Trophoblast cell (in vitro differentiated cells and primary cell): ENCODE data around the gene EXTL2.
"Not testable (repeated sequence)": the region's sequence is repeated elsewhere in the genome, so short reads cannot be mapped to it uniquely, and the experiment has no call there.

ENCODE experiments used
- DNase-seq, 2 donors: peaks; one replicate each; pipeline ENCODE4 v3.0.0-alpha.2; 2016
- H2AFZ ChIP-seq: 2 replicates; pipeline ENCODE4 v1.6.1; 2013; ENCODE audit warnings: low read length, moderate library complexity, mild to moderate bottlenecking; ENCODE audit not compliant: insufficient read depth, poor library complexity
- H2AK5ac ChIP-seq: 2 replicates; pipeline ENCODE4 v1.6.1; 2013; ENCODE audit warnings: mild to moderate bottlenecking, low read length
- H2BK120ac ChIP-seq: 2 replicates; pipeline ENCODE4 v1.6.1; 2013; ENCODE audit warnings: low read length, mild to moderate bottlenecking, moderate library complexity; ENCODE audit not compliant: insufficient read depth, poor library complexity
- H2BK12ac ChIP-seq: 2 replicates; pipeline ENCODE4 v1.6.1; 2013; ENCODE audit warnings: mild to moderate bottlenecking, low read length, moderate library complexity
- H2BK5ac ChIP-seq: 2 replicates; pipeline ENCODE4 v1.6.1; 2013; ENCODE audit warnings: low read length, low read depth, moderate library complexity, mild to moderate bottlenecking; ENCODE audit not compliant: poor library complexity
- H3K14ac ChIP-seq: 2 replicates; pipeline ENCODE4 v1.6.1; 2013; ENCODE audit warnings: mild to moderate bottlenecking, low read length
- H3K18ac ChIP-seq: 2 replicates; pipeline ENCODE4 v1.6.1; 2013; ENCODE audit warnings: mild to moderate bottlenecking, low read length
- H3K23ac ChIP-seq: 2 replicates; pipeline ENCODE4 v1.6.1; 2013; ENCODE audit warnings: low read length
- H3K27ac ChIP-seq: 2 replicates; pipeline ENCODE4 v1.5.1; 2013; ENCODE audit warnings: low read depth, mild to moderate bottlenecking, inconsistent platforms, low read length, moderate library complexity
- H3K27me3 ChIP-seq: 2 replicates; pipeline ENCODE4 v1.6.1; 2013; ENCODE audit warnings: inconsistent platforms, mild to moderate bottlenecking, low read length, moderate library complexity; ENCODE audit not compliant: insufficient read depth
- H3K36me3 ChIP-seq, 2 experiments: 1 replicate in 1 of 2; 2 replicates in 1 of 2; pipeline ENCODE4 v1.6.1; 2013; ENCODE audit warnings: low read length in 2 of 2, mild to moderate bottlenecking in 2 of 2, moderate library complexity in 1 of 2; ENCODE audit not compliant: insufficient read depth in 2 of 2, control insufficient read depth in 1 of 2
- H3K4ac ChIP-seq: 2 replicates; pipeline ENCODE4 v1.6.1; 2013; ENCODE audit warnings: low read depth, mild to moderate bottlenecking, low read length, moderate library complexity
- H3K4me1 ChIP-seq, 2 experiments: 1 replicate in 1 of 2; 2 replicates in 1 of 2; pipeline ENCODE4 v1.6.1; 2013; ENCODE audit warnings: low read length in 2 of 2, mild to moderate bottlenecking in 2 of 2, moderate library complexity in 1 of 2; ENCODE audit not compliant: insufficient read depth in 2 of 2, control insufficient read depth in 1 of 2
- H3K4me2 ChIP-seq: 2 replicates; pipeline ENCODE4 v1.6.1; 2013; ENCODE audit warnings: inconsistent platforms, mild to moderate bottlenecking, low read length, moderate library complexity
- H3K4me3 ChIP-seq: 2 replicates; pipeline ENCODE4 v1.5.1; 2013; ENCODE audit warnings: mild to moderate bottlenecking, low read depth, low read length, inconsistent platforms
- H3K79me1 ChIP-seq: one replicate; pipeline ENCODE4 v1.6.1; 2013; ENCODE audit warnings: low read length
- H3K79me2 ChIP-seq: 2 replicates; pipeline ENCODE4 v1.6.1; 2013; ENCODE audit warnings: low read length, mild to moderate bottlenecking; ENCODE audit not compliant: control insufficient read depth, insufficient read depth, poor library complexity
- H3K9ac ChIP-seq: 2 replicates; pipeline ENCODE4 v1.6.1; 2013; ENCODE audit warnings: mild to moderate bottlenecking, low read length
- H3K9me3 ChIP-seq: 2 replicates; pipeline ENCODE4 v1.6.1; 2013; ENCODE audit warnings: low read depth, mild to moderate bottlenecking, control low read depth, inconsistent platforms, low read length; ENCODE audit not compliant: insufficient read depth
- H4K12ac ChIP-seq: 2 replicates; pipeline ENCODE4 v1.6.1; 2013; ENCODE audit warnings: low read depth, mild to moderate bottlenecking, low read length, moderate library complexity
- H4K8ac ChIP-seq: 2 replicates; pipeline ENCODE4 v1.6.1; 2013; ENCODE audit warnings: low read depth, mild to moderate bottlenecking, low read length, moderate library complexity
- H4K91ac ChIP-seq: one replicate; pipeline ENCODE4 v1.6.1; 2013; ENCODE audit warnings: low read depth, mild to moderate bottlenecking, low read length, moderate library complexity
- WGBS: extraction: QIAGEN DNeasy Blood & Tissue Kit; methylation state at CpG from one replicate; pipeline ENCODE4 v1.1.7; 2013; ENCODE audit warnings: missing lambda C conversion rate; ENCODE audit not compliant: insufficient read length, insufficient coverage; ENCODE audit errors: extremely low coverage; 5-methylcytosine and 5-hydroxymethylcytosine counted together

The EXTL2 gene

GRCh38 chr1:100889007-100889406 lies 5.6 kb downstream of the EXTL2 start:
- H2AK5ac ChIP-seq, H4K91ac ChIP-seq, DNase-seq, H3K14ac ChIP-seq, H2BK5ac ChIP-seq, H3K9me3 ChIP-seq, H3K27ac ChIP-seq, H3K36me3 ChIP-seq, H2AFZ ChIP-seq, H3K18ac ChIP-seq, H3K79me2 ChIP-seq, H3K4ac ChIP-seq, H3K27me3 ChIP-seq, H3K79me1 ChIP-seq, H3K4me1 ChIP-seq, H2BK120ac ChIP-seq, H4K8ac ChIP-seq, H3K9ac ChIP-seq, H3K4me3 ChIP-seq, H2BK12ac ChIP-seq, H4K12ac ChIP-seq, H3K4me2 ChIP-seq, H3K23ac ChIP-seq: not testable (repeated sequence)
- no CpG with 5 or more reads among the region's 1 CpG for WGBS

- H3K14ac ChIP-seq = no peak overlapping the region
- H3K27ac ChIP-seq = no peak overlapping the region
- no CpG with 5 or more reads among the region's 4 CpGs for WGBS
- H4K91ac ChIP-seq = no peak overlapping the region
- H2AFZ ChIP-seq = no peak overlapping the region
- no peaks in the 10 kb centered on the region for H3K79me1 ChIP-seq
- no peak overlapping the region for H3K18ac ChIP-seq
- H4K12ac ChIP-seq = no peak overlapping the region
- no peak overlapping the region for H3K4me2 ChIP-seq
- no peak overlapping the region for H3K4me3 ChIP-seq
- DNase-seq = peak; percentile 19 to 58
- no peak overlapping the region for H2BK5ac ChIP-seq
- no peak overlapping the region for H2BK12ac ChIP-seq
- H3K23ac ChIP-seq = no peak overlapping the region
- H4K8ac ChIP-seq = no peak overlapping the region
- H3K36me3 ChIP-seq = no peaks in the 10 kb centered on the region
- H3K27me3 ChIP-seq = no peaks in the 10 kb centered on the region
- no peaks in the 10 kb centered on the region for H3K9me3 ChIP-seq
- no peak overlapping the region for H3K9ac ChIP-seq
- no peaks in the 10 kb centered on the region for H3K4me1 ChIP-seq
- no peaks in the 10 kb centered on the region for H3K79me2 ChIP-seq
- no peak overlapping the region for H2BK120ac ChIP-seq
- no peak overlapping the region for H2AK5ac ChIP-seq
- no peak overlapping the region for H3K4ac ChIP-seq
These were observed 10.7 kb downstream of the EXTL2 start for GRCh38 chr1:100883963-100884362.

- Histone ChIP-seq H3K9me3 (no peaks in the 10 kb centered on the region), H2BK12ac (no peak overlapping the region), H3K27me3 (no peaks in the 10 kb centered on the region), H2AK5ac (no peak overlapping the region), H3K4me2 (no peak overlapping the region), H2BK5ac (no peak overlapping the region), H3K9ac (no peak overlapping the region), H4K12ac (no peak overlapping the region), H3K23ac (no peak overlapping the region), H3K79me2 (no peaks in the 10 kb centered on the region), H3K27ac (no peak overlapping the region), H3K14ac (no peak overlapping the region), H2BK120ac (no peak overlapping the region), H4K8ac (no peak overlapping the region), H3K79me1 (no peaks in the 10 kb centered on the region), H3K36me3 (no peaks in the 10 kb centered on the region), H3K18ac (no peak overlapping the region), H3K4me1 (no peaks in the 10 kb centered on the region), H4K91ac (no peak overlapping the region), H3K4ac (no peak overlapping the region), H2AFZ (no peak overlapping the region), H3K4me3 (no peak overlapping the region)
- WGBS = no CpG with 5 or more reads among the region's 2 CpGs
- DNase-seq = peak; percentile 19 to 60
These were observed 11.9 kb downstream of the EXTL2 start for GRCh38 chr1:100882698-100883097.

GRCh38 chr1:100881687-100882086 lies 13.0 kb downstream of the EXTL2 start:
- WGBS = no CpG with 5 or more reads among the region's 3 CpGs

More at GRCh38 chr1:100881687-100882086, 13.0 kb downstream of the EXTL2 start:
- Histone ChIP-seq H3K4me1 (no peaks in the 10 kb centered on the region), H3K23ac (no peak overlapping the region), H3K9ac (no peak overlapping the region), H4K91ac (no peak overlapping the region), H3K18ac (no peak overlapping the region), H2BK5ac (no peak overlapping the region), H2AK5ac (no peak overlapping the region), H3K4me3 (no peak overlapping the region), H3K27me3 (no peaks in the 10 kb centered on the region), H3K27ac (no peak overlapping the region), H3K79me2 (no peaks in the 10 kb centered on the region), H3K14ac (no peak overlapping the region), H4K8ac (no peak overlapping the region), H2BK12ac (no peak overlapping the region), H2AFZ (no peak overlapping the region), H3K9me3 (no peaks in the 10 kb centered on the region), H3K4ac (no peak overlapping the region), H3K36me3 (no peaks in the 10 kb centered on the region), H3K79me1 (no peaks in the 10 kb centered on the region), H4K12ac (no peak overlapping the region), H3K4me2 (no peak overlapping the region), H2BK120ac (no peak overlapping the region)
- no peak for DNase-seq
